Renal cortical epithelial cell (primary cell): ENCODE measurements around the gene MSANTD1. TPM values are rescaled to one million over a fixed set of nuclear protein-coding genes. Genes with fewer than 3 reads are reported as not detected.

Source experiments
- DNase-seq: peaks from one replicate; pipeline ENCODE4 v3.0.0-alpha.2; 2011; ENCODE audit warnings: low read depth
- total RNA-seq: library from RNA; depleted of rRNA; stranded (reverse); fragments of >200 nt; gene quantifications from 2 replicates; pipeline ENCODE4 v1.2.3, GENCODE V29; 2014

Gene MSANTD1
- total RNA-seq, 1 donor from 2014 or later = 0.99 TPM

DNA sequence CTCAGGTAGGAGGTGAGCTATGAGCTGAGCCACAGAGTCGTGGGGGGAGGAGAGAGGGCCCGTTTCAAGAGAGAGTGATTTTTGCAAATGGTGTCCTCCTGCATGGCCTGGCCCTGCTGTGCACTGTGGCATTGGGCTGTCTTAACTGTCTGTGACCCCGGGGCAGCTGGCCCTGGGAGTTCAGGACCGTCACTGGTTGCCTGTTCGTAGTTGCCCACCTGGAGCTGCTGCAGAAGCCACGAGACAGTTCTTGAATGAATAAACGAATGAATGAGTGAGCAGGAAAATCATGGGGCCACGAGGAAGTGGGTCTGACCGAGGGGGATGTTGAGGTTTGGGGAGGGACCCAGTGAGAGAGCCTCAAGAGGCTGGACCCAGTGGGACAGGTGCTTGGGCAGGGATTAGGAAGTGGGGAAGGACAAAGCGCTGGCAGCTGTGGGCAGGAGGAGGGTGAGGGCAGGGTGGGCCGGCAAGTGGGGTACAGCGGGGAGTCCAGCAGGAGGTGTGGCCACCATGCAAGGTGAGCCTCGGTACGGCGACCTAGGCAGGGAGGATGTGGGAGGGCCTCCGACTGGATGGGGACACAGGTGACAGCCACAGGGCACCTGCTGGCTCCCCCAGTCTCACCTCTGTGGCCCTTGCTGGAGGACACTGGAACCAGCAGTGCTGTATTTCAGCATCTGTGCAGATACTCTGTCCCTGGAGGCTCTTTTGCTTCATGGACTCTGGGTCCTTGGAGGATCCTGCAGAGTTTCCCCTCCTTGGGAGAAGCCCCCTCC, 54.0 kb downstream of the MSANTD1 start:
- no peak for DNase-seq

DNA sequence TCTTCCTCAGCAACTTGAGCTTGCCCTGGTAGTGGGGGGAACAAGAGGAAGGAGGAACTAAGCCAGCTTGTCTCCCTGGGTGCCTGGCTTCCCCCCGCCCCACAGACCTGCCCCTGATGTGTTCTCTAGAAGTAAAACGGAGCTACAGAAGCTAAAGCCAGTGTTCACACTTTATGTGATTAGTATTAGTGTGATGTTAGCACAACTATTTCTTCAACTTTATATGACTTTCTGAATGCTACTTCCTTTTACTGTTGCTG, 54.5 kb downstream of the MSANTD1 start:
- DNase-seq = no peak

DNA sequence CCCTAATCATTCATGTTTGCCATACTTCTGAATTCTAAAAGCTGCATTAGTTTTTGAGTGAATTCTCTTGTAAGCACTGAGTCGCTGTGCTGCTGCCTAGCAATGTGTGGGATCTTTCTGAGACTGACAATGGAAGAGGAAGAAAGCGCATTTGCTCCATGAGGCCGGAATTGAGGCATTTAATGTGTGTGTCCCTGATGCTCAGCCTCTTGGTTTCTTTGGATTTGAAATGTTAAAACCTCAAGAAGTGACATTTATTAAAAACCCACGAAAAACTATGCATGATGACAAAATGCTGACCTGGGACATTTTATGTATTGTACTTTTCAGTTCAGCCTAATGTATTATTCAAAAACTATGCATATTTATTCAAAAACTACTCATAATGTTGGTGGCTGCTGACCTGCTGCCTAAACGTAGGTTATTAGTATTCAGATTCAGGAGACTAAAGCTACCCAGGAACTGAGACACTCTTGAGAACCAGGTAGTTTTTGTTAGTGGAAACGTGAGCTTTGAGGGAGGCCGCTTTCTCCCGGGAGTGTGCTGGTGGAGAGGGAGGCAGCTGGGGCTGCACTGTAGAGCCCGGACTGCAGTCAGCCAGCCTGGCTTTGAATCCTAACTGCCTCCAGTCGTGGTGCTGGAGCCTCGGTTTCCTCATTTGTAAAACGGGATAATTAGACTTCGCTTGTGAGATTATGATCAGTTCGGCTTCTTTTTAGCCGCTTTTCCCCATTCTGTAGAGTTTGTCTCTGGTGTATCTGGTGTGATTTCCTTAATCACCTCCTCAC, 55.2 kb downstream of the MSANTD1 start:
- no peak for DNase-seq

DNA sequence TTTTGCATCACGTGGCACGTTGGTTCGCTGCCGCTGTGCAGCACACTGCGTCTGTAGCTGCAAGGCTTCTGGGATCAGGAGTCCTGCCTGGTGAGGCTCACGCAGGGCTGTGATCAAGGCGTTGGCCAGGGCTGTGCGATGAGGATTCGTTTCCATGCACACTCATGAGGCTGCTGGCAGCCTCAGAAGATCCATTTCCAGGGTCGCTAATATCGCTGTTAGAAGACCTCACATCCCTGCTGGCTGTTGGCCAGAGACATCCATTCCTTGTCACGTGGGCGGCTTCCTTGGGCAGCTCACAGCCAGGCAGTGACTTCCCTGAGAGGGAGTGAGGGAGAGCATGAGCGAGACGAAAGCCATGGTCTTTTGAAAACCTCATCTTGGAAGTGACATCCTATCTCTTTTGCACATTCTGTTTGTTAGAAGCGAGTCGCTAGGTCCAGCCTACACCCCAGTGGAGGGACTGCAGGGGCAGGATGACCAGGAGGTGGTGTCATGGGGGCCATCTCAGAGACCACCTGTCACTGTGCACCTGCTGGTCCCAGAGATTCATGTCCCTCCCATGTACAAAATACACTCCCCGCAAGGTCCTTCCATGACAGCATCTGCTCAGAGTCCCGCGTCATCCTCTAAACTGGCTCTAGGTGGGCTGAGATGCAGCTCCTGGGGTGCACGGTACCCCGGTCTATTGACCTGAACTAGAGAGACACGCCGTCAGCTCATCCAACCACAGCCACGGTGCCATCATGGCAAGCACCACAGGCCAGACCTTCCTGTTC, 56.1 kb downstream of the MSANTD1 start:
- DNase-seq = peak; percentile 25

DNA sequence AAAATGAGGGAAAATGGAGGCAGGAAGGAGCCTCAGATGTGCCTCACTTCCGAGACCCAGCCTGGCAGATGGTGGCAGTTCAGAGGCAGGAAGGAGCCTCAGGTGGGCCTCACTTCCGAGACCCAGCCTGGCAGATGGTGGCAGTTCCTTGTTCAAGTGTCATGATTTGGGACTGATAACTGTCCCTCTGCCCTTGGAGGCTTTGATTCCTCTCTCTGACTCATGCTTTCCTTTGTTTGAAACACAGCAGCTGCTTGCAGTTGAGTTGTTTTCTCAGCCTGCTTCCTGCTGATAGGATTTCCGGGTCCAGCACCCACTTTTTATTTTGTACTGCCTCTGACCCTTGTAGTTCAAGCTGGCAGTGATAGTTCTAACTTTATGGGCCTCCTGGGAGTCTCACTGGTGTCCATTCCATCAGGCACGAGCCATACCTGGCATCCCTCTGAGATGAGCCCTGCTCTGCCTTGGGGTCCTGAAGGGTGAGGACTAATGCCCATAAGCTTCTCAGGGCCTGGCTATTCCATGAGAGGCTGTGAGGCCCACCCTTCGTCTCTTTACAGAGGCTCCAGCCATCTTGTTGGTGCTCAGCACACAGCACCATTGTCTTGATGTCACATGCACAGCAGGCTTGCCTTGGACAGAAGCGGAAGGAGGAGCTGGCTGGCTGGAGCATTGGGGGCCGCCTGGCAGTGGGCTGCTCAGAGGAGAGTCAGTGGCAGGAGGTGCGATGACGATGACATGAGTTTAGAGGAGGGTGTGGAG, 56.8 kb downstream of the MSANTD1 start:
- peak; percentile 6 for DNase-seq

Other genes with a start within 250 kb of the MSANTD1 start
- not detected in 2 replicates for gene HTT-AS, start 174.6 kb upstream of the MSANTD1 start, total RNA-seq
- gene HTT, start 174.5 kb upstream of the MSANTD1 start, total RNA-seq = 91.8 and 102 TPM in 2 replicates
- 24.7 and 27.4 TPM in 2 replicates for gene RGS12, start 43.9 kb downstream of the MSANTD1 start, total RNA-seq
- 0.25 and 0.35 TPM in 2 replicates for gene HGFAC, start 192.8 kb downstream of the MSANTD1 start, total RNA-seq
- gene DOK7, start 214.1 kb downstream of the MSANTD1 start, total RNA-seq = 10.7 and 24.7 TPM in 2 replicates